ENCODE data around the gene ROBO2.

DNA sequence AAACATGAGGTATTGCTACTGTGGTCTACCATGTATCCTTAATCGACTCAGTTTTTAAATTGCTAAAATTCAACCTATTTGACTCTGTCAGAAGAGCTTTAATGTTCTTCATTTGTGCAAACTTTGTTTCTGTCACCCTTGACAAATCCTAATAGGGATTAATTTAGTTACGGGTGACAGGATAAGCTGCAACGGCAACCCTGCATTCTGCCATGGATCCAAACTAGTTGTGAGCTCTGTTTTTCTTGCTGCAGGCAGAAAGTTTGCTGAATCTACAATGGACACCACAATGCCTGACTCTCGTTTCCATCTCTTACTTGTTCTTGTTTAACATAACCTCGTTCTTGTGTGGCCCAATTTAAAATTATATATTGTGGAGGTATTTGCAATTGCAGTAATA is 352.3 kb downstream of the ROBO2 start:
- TF ChIP-seq, protein P1, sequence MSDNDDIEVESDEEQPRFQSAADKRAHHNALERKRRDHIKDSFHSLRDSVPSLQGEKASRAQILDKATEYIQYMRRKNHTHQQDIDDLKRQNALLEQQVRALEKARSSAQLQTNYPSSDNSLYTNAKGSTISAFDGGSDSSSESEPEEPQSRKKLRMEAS (IDR thresholded peaks at IDR 0.05): no peak
- TF ChIP-seq, protein P2, sequence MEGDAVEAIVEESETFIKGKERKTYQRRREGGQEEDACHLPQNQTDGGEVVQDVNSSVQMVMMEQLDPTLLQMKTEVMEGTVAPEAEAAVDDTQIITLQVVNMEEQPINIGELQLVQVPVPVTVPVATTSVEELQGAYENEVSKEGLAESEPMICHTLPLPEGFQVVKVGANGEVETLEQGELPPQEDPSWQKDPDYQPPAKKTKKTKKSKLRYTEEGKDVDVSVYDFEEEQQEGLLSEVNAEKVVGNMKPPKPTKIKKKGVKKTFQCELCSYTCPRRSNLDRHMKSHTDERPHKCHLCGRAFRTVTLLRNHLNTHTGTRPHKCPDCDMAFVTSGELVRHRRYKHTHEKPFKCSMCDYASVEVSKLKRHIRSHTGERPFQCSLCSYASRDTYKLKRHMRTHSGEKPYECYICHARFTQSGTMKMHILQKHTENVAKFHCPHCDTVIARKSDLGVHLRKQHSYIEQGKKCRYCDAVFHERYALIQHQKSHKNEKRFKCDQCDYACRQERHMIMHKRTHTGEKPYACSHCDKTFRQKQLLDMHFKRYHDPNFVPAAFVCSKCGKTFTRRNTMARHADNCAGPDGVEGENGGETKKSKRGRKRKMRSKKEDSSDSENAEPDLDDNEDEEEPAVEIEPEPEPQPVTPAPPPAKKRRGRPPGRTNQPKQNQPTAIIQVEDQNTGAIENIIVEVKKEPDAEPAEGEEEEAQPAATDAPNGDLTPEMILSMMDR (IDR thresholded peaks at IDR 0.05): no peak
- no peak for TF ChIP-seq RAD21 (conservative IDR thresholded peaks at IDR 0.05 in 1 of 2, IDR thresholded peaks at IDR 0.05 in 1 of 2)
- no peak for TF ChIP-seq SMC3 (IDR thresholded peaks at IDR 0.05)
- TF ChIP-seq, protein P3, sequence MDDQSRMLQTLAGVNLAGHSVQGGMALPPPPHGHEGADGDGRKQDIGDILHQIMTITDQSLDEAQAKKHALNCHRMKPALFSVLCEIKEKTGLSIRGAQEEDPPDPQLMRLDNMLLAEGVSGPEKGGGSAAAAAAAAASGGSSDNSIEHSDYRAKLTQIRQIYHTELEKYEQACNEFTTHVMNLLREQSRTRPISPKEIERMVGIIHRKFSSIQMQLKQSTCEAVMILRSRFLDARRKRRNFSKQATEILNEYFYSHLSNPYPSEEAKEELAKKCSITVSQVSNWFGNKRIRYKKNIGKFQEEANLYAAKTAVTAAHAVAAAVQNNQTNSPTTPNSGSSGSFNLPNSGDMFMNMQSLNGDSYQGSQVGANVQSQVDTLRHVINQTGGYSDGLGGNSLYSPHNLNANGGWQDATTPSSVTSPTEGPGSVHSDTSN (IDR thresholded peaks at IDR 0.05): no peak
- no peak for TF ChIP-seq RFX5 (IDR thresholded peaks at IDR 0.05)
- no peak for TF ChIP-seq TFCP2L1 (CRISPR knock-in tag; IDR thresholded peaks at IDR 0.05)
- TF ChIP-seq CHD4 (IDR thresholded peaks at IDR 0.05; ENCODE audit: borderline replicate concordance): no peak
- TF ChIP-seq, protein P4, sequence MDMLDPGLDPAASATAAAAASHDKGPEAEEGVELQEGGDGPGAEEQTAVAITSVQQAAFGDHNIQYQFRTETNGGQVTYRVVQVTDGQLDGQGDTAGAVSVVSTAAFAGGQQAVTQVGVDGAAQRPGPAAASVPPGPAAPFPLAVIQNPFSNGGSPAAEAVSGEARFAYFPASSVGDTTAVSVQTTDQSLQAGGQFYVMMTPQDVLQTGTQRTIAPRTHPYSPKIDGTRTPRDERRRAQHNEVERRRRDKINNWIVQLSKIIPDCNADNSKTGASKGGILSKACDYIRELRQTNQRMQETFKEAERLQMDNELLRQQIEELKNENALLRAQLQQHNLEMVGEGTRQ (IDR thresholded peaks at IDR 0.05): no peak
- TF ChIP-seq MAZ (IDR thresholded peaks at IDR 0.05; ENCODE audit: borderline replicate concordance, low read depth, low read length): no peak
- no peak for TF ChIP-seq EP300 (IDR thresholded peaks at IDR 0.05)
- no peak for TF ChIP-seq POLR2A (IDR thresholded peaks at IDR 0.05; ENCODE audit: low read length)
